KBM-7 (cell line): ENCODE data around the gene DISC1.
"Not testable (repeated sequence)": the region's sequence is repeated elsewhere in the genome, so short reads cannot be mapped to it uniquely, and the experiment has no call there.

Experiments
- DNase-seq: peaks from one replicate; pipeline ENCODE4 v3.0.0-alpha.2; 2015
- in situ Hi-C: fragments of 300-500 bp; cut with MboI; formaldehyde crosslinking; loops from 2 replicates; pipeline ENCODE4 v1.14.3; 2020; ENCODE audit warnings: low sequenced_read_pairs, low pct_unique_long_range_greater_than_20kb, mixed read lengths

DISC1 gene

GRCh38 chr1:231603598-231604275 is 22.9 kb upstream of the DISC1 start:
- in situ Hi-C loops: no loop called here
- peak; percentile 79 for DNase-seq

- in situ Hi-C loops: no loop called here
- DNase-seq: no peak
Measured at GRCh38 chr1:231604276-231604621, 22.3 kb upstream of the DISC1 start.

- DNase-seq: no peak
- in situ Hi-C loops: no loop called here
Measured at GRCh38 chr1:231605149-231606100, 21.2 kb upstream of the DISC1 start.

- in situ Hi-C loops: no loop called here
- no peak for DNase-seq
Measured at GRCh38 chr1:231606712-231607111, 19.9 kb upstream of the DISC1 start.

- in situ Hi-C loops: no loop called here
- DNase-seq: no peak
Measured at GRCh38 chr1:231610388-231610787, 16.2 kb upstream of the DISC1 start.

GRCh38 chr1:231611111-231611510 is 15.5 kb upstream of the DISC1 start:
- in situ Hi-C loops: no loop called here
- no peak for DNase-seq

GRCh38 chr1:231611851-231612250 is 14.7 kb upstream of the DISC1 start:
- in situ Hi-C loops: no loop called here
- no peak for DNase-seq

- peak; percentile 95 for DNase-seq
- in situ Hi-C loops: no loop called here
Measured at GRCh38 chr1:231612393-231613089, 14.0 kb upstream of the DISC1 start.

GRCh38 chr1:231613419-231614349 is 12.9 kb upstream of the DISC1 start:
- in situ Hi-C loops: no loop called here

GRCh38 chr1:231616667-231617066 is 9.9 kb upstream of the DISC1 start:
- in situ Hi-C loops: no loop called here
- no peak for DNase-seq

More at GRCh38 chr1:231613419-231614349, 12.9 kb upstream of the DISC1 start:
- DNase-seq: no peak

- no peak for DNase-seq
- in situ Hi-C loops: no loop called here
Measured at GRCh38 chr1:231618609-231619256, 7.9 kb upstream of the DISC1 start.

GRCh38 chr1:231619257-231619634 is 7.3 kb upstream of the DISC1 start:
- DNase-seq: no peak
- in situ Hi-C loops: no loop called here

- in situ Hi-C loops: not testable (repeated sequence)
Measured at GRCh38 chr1:231625042-231625441, 1.5 kb upstream of the DISC1 start.

GRCh38 chr1:231625975-231626534 is 535 bp upstream of the DISC1 start:
- no peak for DNase-seq
- in situ Hi-C loops: no loop called here

More at GRCh38 chr1:231625042-231625441, 1.5 kb upstream of the DISC1 start:
- not testable (repeated sequence) for DNase-seq

- peak; percentile 78 for DNase-seq
- in situ Hi-C loops: no loop called here
Measured at GRCh38 chr1:231626951-231627614, 493 bp downstream of the DISC1 start.

GRCh38 chr1:231628207-231628876 is 1.8 kb downstream of the DISC1 start:
- in situ Hi-C loops: no loop called here

GRCh38 chr1:231629132-231629531 is 2.5 kb downstream of the DISC1 start:
- in situ Hi-C loops: no loop called here
- peak; percentile 74 for DNase-seq

More at GRCh38 chr1:231628207-231628876, 1.8 kb downstream of the DISC1 start:
- DNase-seq: no peak
